ENCODE results near the gene ALDH1L2. TPM values are rescaled to one million over a fixed set of nuclear protein-coding genes. Genes with fewer than 3 reads are reported as not detected.

Gene ALDH1L2
- total and polyA plus RNA-seq, 9 of the 15 experiments (the other 6 are each of a cell fraction or from before 2014, with no cell fraction given): 1.1 to 9.9 (median 3.8) TPM

GRCh38 chr12:104986022-104986941 lies 98.0 kb downstream of the ALDH1L2 start, which contains the start of gene NOPCHAP1 (continued):
- TF ChIP-seq, protein P1, sequence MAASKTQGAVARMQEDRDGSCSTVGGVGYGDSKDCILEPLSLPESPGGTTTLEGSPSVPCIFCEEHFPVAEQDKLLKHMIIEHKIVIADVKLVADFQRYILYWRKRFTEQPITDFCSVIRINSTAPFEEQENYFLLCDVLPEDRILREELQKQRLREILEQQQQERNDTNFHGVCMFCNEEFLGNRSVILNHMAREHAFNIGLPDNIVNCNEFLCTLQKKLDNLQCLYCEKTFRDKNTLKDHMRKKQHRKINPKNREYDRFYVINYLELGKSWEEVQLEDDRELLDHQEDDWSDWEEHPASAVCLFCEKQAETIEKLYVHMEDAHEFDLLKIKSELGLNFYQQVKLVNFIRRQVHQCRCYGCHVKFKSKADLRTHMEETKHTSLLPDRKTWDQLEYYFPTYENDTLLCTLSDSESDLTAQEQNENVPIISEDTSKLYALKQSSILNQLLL (CRISPR knock-in tag; IDR thresholded peaks at IDR 0.05; ENCODE audit: borderline replicate concordance): no peak
- TF ChIP-seq ARHGAP35 (IDR thresholded peaks at IDR 0.05; ENCODE audit: partially characterized antibody): no peak
- TF ChIP-seq POLR2A (conservative IDR thresholded peaks at IDR 0.05): peak; percentile 91
- 0 out of 2 replicates have a peak, but pooled peaks have one; percentile 47 for TF ChIP-seq HBP1 (CRISPR knock-in tag; IDR thresholded peaks at IDR 0.05)
- TF ChIP-seq, protein P2, sequence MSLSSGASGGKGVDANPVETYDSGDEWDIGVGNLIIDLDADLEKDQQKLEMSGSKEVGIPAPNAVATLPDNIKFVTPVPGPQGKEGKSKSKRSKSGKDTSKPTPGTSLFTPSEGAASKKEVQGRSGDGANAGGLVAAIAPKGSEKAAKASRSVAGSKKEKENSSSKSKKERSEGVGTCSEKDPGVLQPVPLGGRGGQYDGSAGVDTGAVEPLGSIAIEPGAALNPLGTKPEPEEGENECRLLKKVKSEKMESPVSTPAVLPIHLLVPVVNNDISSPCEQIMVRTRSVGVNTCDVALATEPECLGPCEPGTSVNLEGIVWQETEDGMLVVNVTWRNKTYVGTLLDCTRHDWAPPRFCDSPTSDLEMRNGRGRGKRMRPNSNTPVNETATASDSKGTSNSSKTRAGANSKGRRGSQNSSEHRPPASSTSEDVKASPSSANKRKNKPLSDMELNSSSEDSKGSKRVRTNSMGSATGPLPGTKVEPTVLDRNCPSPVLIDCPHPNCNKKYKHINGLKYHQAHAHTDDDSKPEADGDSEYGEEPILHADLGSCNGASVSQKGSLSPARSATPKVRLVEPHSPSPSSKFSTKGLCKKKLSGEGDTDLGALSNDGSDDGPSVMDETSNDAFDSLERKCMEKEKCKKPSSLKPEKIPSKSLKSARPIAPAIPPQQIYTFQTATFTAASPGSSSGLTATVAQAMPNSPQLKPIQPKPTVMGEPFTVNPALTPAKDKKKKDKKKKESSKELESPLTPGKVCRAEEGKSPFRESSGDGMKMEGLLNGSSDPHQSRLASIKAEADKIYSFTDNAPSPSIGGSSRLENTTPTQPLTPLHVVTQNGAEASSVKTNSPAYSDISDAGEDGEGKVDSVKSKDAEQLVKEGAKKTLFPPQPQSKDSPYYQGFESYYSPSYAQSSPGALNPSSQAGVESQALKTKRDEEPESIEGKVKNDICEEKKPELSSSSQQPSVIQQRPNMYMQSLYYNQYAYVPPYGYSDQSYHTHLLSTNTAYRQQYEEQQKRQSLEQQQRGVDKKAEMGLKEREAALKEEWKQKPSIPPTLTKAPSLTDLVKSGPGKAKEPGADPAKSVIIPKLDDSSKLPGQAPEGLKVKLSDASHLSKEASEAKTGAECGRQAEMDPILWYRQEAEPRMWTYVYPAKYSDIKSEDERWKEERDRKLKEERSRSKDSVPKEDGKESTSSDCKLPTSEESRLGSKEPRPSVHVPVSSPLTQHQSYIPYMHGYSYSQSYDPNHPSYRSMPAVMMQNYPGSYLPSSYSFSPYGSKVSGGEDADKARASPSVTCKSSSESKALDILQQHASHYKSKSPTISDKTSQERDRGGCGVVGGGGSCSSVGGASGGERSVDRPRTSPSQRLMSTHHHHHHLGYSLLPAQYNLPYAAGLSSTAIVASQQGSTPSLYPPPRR (CRISPR knock-in tag; IDR thresholded peaks at IDR 0.05; ENCODE audit: borderline replicate concordance): no peak
- TF ChIP-seq TCFL5 (CRISPR knock-in tag; conservative IDR thresholded peaks at IDR 0.05): no peak
- no peak for TF ChIP-seq EHMT2 (IDR thresholded peaks at IDR 0.05)
- TF ChIP-seq E2F3 (CRISPR knock-in tag; IDR thresholded peaks at IDR 0.05): no peak
- no peak for TF ChIP-seq ZBTB2 (IDR thresholded peaks at IDR 0.05)
- TF ChIP-seq ZNF79 (CRISPR knock-in tag; IDR thresholded peaks at IDR 0.05; ENCODE audit: low read depth): no peak
- no peak for TF ChIP-seq TFAM (CRISPR knock-in tag; conservative IDR thresholded peaks at IDR 0.05)
- TF ChIP-seq ETV6 (IDR thresholded peaks at IDR 0.05; ENCODE audit: borderline replicate concordance in 1 of 2, low read depth in 2 of 2, low read length in 1 of 2): no peak
- TF ChIP-seq ETV6 (CRISPR knock-in tag; IDR thresholded peaks at IDR 0.05; ENCODE audit: borderline replicate concordance): no peak
- no peak for TF ChIP-seq MAFK (IDR thresholded peaks at IDR 0.05; ENCODE audit: low read length)
- TF ChIP-seq THRAP3 (IDR thresholded peaks at IDR 0.05; ENCODE audit: borderline replicate concordance): no peak
- no peak for TF ChIP-seq ZFP1 (CRISPR knock-in tag; IDR thresholded peaks at IDR 0.05)
- TF ChIP-seq GATA2 (CRISPR knock-in tag; IDR thresholded peaks at IDR 0.05): no peak
- no peak for TF ChIP-seq KDM4B (IDR thresholded peaks at IDR 0.05; ENCODE audit: borderline replicate concordance in 2 of 2, low read depth in 1 of 2)
- TF ChIP-seq ZFP30 (CRISPR knock-in tag; IDR thresholded peaks at IDR 0.05; ENCODE audit: borderline replicate concordance): no peak

Data from K562 (cell line).